RWPE1 (cell line): ENCODE data around the gene ABCC4.
A peak's percentile ranks its signal among the peaks of the same experiment; 100 is the strongest.

ENCODE experiments used
- CTCF ChIA-PET: fragments of 350-600 bp; sonication (Branson Sonifier 250); formaldehyde crosslinking; extraction: SDS; loops from one replicate; lab custom pipeline; 2021; lab: Yijun Ruan, JAX
- POLR2A ChIA-PET: fragments of 400-600 bp; formaldehyde crosslinking; extraction: SDS; loops from one replicate; lab custom pipeline; 2020; ENCODE audit warnings: antibody characterized with exemption; ENCODE audit not compliant: low non-redundant PET; lab: Yijun Ruan, JAX
- DNase-seq: peaks from one replicate; pipeline ENCODE4 v3.0.0; 2012; ENCODE audit warnings: low spot score
- H3K27ac ChIP-seq: fragments of 450-650 bp; 2 replicates; pipeline ENCODE4 v1.5.1; 2017
- CTCF ChIP-seq: fragments of 450-650 bp; conservative IDR thresholded peaks from 2 replicates; pipeline ENCODE4 v1.5.1; 2017; ENCODE audit warnings: low read depth, mild to moderate bottlenecking

The ABCC4 gene

GRCh38 chr13:95191821-95192563, 109.3 kb downstream of the ABCC4 start:
- CTCF ChIA-PET, result interaction anchor here (0.6 to 2.2 kb wide), 29 partner anchors 9 to 723 kb away, joined by 3 to 35 read pairs (median 3); no protein-coding TSS in a partner anchor
- TF ChIP-seq CTCF, result peak; percentile 82
- no peak overlapping the region for H3K27ac ChIP-seq
- peak; percentile 55 for DNase-seq
- POLR2A ChIA-PET, result no interaction called here

- no peak for TF ChIP-seq CTCF
- no peak overlapping the region for H3K27ac ChIP-seq
- POLR2A ChIA-PET, result no interaction called here
- CTCF ChIA-PET, result interaction anchor here (0.9 to 2.6 kb wide), 4 partner anchors 193 to 646 kb away, joined by 7 to 54 read pairs (median 11); no protein-coding TSS in a partner anchor
- DNase-seq, result no peak
These were observed 113.1 kb downstream of the ABCC4 start for GRCh38 chr13:95188128-95188527.

DNA sequence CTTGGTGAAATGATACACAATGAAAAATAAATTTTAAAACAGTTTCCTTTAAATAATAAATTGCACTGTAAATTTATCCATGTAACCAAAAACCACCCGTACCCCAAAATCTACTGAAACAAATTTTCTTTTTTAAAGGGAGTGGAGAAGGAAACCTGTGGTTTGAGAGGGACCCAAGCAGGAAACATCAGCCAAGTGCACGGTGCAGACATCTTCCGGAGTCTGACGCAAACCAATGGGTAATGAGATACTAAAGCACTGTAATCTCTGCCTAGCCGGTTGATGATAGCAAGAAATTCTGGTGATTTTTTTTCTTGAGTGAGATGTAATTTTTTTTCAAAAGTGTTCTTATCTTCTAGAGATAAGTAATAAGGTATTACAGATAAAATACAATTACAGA, 115.4 kb downstream of the ABCC4 start:
- CTCF ChIA-PET, result no interaction called here
- no peak for TF ChIP-seq CTCF
- H3K27ac ChIP-seq, result no peak overlapping the region
- POLR2A ChIA-PET, result no interaction called here
- DNase-seq, result no peak

DNA sequence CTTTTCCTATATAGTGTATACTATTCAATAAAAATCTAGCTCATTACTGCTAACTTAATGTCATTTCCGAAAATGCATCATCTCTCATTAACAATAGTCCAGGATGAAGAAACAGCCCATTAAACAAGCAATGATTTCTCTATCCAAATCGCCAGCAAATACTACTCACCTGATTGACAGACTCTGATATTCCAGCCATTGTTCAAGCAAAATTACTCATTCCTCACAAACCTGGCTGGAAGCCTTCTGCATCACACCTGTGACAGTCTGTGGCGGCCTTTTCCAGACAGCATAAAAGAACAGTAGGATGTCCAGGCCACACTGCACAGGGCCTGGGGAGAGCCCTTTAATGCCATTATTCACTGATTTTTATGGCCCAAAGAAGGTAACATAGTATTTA, 115.9 kb downstream of the ABCC4 start:
- H3K27ac ChIP-seq, result no peak overlapping the region
- ChIA-PET CTCF (interaction anchor here (1.8 kb wide), 1 partner anchor 219 kb away, joined by 6 read pairs; no protein-coding TSS in a partner anchor), POLR2A (no interaction called here)
- peak; percentile 7 for DNase-seq
- no peak for TF ChIP-seq CTCF

DNA sequence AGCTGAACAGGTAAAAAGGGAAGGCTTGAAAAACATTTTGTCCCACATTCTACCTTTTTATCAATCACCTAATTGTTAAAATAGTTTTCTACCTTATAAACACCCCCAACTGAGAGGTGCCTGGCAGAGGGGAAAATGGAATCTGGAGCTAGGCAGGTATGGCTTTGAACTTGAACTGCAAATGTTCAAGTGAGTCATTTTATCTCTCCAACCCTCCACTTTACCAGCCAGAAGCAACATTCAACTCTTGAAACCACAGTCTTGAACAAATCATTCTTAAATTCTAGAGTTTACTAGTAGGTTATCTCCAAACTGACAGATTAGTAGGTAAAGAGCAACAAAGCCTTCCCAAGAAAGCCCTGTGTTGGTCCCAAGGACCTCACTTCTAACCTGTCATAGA, 116.9 kb downstream of the ABCC4 start:
- H3K27ac ChIP-seq, result no peak overlapping the region
- no peak for DNase-seq
- TF ChIP-seq CTCF, result no peak
- CTCF ChIA-PET, result interaction anchor here (0.7 to 1.8 kb wide), 2 partner anchors 30 to 220 kb away, joined by 5 to 6 read pairs; no protein-coding TSS in a partner anchor
- POLR2A ChIA-PET, result no interaction called here

- H3K27ac ChIP-seq, result no peak overlapping the region
- POLR2A ChIA-PET, result no interaction called here
- no peak for DNase-seq
- CTCF ChIA-PET, result interaction anchor here (1.3 kb wide), 1 partner anchor 222 kb away, joined by 3 read pairs; no protein-coding TSS in a partner anchor
- no peak for TF ChIP-seq CTCF
These were observed 118.5 kb downstream of the ABCC4 start for GRCh38 chr13:95182570-95183265.
